ENCODE data around the gene OR8H3.

DNA sequence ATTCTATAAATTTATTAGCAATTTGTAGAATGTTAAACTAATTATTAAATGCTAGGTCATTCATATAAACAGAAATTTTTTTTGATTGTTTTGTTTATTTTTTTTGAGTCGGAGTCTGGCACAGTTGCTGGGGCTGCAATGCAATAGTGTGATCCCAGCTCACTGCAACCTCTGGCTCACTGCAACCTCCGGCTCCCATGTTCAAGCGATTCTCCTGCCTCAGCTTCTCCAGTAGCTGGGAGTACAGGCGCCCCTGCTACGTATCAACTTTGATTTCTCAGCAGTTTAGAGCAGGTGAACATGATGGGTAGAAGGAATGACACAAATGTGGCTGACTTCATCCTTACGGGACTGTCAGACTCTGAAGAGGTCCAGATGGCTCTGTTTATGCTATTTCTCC is at the start of gene OR8H3:
- TF ChIP-seq, protein P1, sequence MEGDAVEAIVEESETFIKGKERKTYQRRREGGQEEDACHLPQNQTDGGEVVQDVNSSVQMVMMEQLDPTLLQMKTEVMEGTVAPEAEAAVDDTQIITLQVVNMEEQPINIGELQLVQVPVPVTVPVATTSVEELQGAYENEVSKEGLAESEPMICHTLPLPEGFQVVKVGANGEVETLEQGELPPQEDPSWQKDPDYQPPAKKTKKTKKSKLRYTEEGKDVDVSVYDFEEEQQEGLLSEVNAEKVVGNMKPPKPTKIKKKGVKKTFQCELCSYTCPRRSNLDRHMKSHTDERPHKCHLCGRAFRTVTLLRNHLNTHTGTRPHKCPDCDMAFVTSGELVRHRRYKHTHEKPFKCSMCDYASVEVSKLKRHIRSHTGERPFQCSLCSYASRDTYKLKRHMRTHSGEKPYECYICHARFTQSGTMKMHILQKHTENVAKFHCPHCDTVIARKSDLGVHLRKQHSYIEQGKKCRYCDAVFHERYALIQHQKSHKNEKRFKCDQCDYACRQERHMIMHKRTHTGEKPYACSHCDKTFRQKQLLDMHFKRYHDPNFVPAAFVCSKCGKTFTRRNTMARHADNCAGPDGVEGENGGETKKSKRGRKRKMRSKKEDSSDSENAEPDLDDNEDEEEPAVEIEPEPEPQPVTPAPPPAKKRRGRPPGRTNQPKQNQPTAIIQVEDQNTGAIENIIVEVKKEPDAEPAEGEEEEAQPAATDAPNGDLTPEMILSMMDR (conservative IDR thresholded peaks at IDR 0.05; ENCODE audit: low read depth, low read length), result no peak
- TF ChIP-seq POLR2A (IDR thresholded peaks at IDR 0.05; ENCODE audit: low read depth, low read length) (no peak), RAD21 (IDR thresholded peaks at IDR 0.05; ENCODE audit: low read length) (no peak), CEBPB (IDR thresholded peaks at IDR 0.05; ENCODE audit: low read depth, low read length) (no peak), RFX5 (IDR thresholded peaks at IDR 0.05; ENCODE audit: low read depth, low read length) (no peak), CHD1 (IDR thresholded peaks at IDR 0.05; ENCODE audit: low read depth, low read length) (no peak)
